GM11168 (cell line): ENCODE results near the gene POP5.
"Not testable (repeated sequence)": the region's sequence is repeated elsewhere in the genome, so short reads cannot be mapped to it uniquely, and the experiment has no call there.

ENCODE experiments used
- in situ Hi-C: fragments of 300-500 bp; cut with MboI; formaldehyde crosslinking; loops from one replicate; pipeline ENCODE4 v1.12.0; 2022; ENCODE audit warnings: low sequenced_read_pairs; ENCODE audit not compliant: unreplicated experiment

POP5 gene, protein sequence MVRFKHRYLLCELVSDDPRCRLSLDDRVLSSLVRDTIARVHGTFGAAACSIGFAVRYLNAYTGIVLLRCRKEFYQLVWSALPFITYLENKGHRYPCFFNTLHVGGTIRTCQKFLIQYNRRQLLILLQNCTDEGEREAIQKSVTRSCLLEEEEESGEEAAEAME

DNA sequence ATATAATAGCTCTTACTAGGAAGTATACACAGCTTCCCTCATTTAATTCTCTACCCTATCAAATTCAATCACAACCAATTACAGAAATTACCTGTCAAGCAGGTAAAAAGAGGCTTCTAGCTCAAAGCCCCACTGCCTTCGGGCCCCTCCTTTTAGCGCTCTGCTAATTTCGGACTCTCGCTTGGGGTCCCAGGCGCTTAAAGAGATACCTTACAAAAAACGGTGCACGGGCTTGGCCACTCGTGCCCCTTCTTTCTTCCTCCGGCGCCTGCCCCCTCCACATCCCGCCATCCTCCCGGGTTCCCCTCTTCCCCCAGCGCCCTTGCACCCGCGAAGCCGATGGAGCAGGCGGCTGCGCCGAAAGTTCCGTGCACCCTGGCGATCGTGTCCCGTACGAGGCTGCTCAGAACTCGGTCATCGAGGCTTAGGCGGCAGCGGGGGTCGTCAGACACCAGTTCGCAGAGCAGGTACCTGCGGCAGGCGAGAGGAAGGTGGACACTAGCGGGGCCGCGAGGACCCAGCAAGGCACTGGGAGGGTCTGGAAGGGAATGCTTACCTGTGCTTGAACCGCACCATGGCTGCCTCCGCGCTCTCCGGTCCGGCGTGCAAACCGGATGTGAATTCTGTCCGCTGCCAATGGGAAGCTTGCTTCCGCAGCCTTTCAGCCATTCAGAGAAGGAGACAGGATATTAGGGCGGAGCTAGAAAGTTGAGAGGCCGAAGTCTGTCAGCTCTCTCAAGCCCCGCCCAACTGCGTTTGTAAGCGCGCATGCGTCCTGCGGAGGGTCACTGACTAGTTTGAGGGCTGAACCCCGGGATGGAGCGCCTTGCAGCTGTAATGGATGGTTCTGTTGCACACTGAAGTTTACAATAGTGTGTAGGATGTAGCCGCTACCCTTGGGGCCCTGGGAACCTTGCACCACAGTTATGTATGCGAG, at the start of gene POP5:
Gene POP5, minus strand, starts transcription at position 616 of the 937 bp plus-strand sequence. Its CDS starts 40 bp downstream, at position 576.
- in situ Hi-C loops: no loop called here

DNA sequence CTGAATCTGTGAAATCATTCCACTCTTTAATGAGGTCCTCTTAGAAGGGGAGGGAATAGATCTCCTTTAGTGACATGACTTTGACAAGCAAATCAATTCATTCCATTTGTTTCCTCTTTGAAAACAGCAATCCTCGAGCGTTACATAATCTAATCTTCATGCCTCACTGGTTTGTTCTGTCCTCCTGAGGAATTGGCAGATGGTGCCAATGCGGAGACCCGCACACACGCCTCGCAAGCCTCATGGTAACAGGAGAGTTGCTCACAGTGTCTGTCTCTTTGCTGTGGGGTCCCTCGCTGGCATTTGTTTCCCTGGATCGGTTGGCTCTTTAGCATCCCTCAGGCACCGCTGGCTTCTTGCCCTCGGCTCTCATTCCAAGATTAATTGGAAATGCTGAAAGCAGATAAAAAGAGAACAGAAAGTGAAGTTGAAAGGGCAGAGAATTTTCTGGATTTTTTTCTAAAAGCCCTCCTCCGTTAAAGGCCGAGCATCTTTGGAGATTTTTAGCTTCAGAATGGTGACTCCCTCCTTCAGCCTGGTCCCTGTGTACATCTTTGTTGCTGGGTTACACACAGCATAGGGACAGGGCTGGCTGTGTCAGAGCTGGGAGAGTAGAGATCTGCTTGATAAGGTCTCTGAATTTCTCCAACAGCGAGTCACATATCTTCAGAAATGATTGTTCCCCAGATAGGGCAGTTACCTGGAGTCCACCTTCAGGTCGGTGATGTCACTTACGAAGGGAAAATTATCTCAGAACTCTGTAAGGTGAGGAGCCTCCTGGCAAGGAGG, 49.1 kb upstream of the POP5 start:
- in situ Hi-C loops: no loop called here

DNA sequence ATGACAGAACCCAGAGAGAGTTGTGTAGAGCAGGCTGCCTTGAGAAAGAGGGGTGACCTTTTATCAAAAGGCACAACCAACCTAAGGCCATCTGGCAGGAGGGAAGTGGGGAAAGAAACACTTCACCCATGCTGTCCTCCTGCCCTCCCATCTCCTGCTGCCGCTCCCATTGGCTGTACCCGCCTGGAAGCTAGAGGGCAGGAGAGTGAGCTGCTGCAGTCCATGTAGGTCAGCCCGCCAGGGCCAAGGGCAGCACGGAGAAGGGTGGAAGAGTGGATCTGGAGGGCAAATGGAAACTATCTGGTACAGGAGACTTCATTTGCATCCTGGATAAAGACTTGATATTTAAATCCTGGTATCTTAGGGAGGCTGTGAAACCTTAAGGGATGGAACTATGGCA, 47.7 kb upstream of the POP5 start:
- in situ Hi-C loops: no loop called here

DNA sequence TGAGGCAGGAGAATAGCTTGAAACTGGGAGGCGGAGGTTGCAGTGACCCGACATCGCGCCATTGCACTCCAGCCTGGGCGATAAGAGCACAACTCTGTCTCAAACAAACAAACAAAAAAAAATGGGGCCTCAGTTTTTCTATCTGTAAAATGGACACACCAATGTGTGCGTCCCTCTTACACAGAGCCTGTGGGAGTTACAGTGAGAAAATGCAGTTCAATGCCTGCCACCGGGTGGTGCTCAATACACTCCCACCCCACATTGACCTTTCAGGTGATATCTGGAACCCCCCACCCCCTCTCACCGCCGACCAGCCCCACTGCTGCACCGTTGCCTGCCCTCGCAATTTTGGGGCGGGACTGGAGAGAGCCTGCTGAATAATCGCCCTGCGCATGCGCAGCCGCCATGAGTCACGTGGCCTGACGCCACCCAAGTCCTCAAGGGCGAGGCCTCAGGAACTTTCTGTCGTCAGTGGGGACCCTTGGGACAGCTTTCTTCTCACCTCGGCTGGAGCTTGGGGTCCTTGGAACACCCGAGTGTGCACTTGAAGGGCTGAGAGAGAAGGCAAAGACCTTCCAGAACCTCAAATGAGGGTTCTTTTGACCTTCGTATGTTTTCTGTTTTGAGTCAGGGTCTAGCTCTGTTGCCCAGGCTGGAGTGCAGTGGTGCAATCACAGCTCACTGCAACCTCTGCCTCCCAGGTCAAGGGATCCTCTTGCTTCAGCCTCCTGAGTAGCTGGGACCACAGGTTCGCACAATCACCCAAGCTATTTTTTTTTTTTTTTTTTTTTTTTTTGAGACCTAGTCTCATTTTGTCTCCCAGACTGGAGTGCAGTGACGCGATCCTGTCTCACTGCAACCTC, 44.6 kb upstream of the POP5 start:
- in situ Hi-C loops: no loop called here

DNA sequence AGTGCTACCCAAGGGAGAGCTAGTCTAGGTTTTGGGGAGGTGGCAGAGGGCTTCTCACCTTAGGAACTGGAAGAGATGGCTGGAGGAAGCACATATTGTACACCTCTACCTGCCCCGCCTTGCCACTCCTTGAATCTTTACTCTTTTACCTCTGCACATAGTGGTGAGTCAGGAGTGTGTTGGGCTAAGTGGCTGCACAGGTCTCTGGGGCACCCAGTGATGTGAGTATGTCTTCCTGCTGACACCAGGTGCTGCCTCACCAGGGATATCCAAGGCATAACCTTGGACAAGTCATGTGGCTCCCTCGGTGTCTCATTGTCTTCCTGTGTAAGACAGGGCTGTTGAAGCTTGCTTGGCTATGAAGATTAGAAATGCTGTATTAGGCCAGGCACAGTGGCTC, 39.4 kb upstream of the POP5 start:
- in situ Hi-C loops: no loop called here

DNA sequence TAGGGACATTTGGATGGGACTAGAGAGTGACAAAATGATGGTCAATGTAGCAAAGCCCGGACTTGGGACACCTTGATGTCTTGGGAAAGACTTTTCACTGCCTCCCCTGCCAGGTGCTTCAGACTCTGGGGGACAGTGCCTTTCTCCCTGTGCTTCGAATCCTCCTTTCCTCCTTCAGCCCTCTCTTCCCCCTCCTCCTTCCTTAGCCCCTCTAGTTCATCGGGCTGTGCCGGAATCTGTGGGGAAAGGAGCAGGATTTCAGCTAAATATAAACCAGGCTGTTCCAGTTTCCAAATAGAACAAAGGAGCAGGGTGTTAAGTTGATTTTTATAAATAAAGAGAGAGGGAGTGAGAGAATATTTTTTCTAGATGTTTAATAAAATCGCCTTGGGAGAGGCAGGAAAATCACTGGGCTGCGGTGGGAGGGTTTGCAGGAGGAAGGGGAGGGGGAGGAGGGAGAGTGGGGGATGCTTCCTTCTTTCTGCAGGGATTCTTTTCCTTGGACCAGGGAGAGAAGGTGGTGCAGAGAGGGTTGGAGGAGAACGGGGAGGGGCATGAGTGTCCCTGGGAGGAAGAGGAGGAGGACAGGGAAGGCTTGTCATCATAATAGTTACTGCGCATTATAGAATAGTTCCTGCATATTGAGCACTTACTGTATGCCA, 37.9 kb upstream of the POP5 start:
- in situ Hi-C loops: no loop called here

DNA sequence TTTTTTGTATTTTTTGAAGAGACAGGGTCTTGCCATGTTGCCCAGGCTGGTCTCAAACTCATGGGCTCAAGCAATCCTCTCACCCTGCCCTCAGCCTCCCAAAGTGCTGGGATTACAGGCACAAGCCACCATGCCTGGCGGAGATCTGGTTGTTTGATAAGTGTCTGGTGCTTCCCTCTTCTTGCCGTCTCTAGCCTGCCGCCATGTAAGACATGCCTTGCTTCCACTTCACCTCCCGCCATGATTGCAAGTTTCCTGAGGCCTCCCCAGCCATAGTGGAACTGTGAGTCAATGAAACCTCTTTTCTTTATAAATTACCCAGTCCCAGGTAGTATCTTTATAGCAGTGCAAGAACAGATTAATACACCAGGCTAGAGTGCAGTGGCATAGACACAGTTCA, 36.6 kb upstream of the POP5 start:
- in situ Hi-C loops: not testable (repeated sequence)

DNA sequence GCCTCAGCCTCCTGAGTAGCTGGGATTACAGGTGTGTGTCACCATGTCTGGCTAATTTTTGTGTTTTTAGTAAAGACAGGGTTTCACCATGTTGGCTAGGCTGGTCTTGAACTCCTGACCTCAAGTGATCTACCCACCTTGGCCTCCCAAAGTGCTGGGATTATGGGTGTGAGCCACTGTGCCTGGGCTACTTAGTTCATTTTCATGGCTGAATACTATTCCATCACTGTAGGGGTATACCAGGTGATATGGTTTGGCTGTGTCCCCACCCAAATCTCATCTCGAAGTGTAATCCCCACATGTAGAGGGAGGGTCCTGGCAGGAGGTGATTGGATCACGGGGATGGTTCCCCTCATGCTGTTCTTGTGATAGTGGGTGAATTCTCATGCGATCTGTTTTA, 36.0 kb upstream of the POP5 start:
- in situ Hi-C loops: not testable (repeated sequence)

DNA sequence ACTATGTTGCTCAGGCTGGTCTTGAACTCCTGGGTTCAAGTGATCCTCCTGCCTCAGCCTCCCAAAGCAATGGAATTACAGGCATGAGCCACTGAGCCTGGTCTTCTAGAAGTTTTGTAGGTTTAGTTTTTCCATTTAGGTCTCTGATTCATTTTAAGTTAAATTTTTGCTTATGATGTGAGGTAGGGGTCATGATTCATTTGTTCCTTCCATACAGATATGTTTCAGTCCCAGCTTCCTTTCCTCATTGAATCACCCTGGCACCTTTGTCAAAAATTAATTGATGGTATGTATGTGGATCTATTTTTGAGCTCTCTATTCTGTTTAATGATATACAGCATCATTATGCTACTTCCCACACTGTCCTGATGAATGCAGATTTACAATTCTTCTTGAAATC, 33.6 kb upstream of the POP5 start:
- in situ Hi-C loops: no loop called here

DNA sequence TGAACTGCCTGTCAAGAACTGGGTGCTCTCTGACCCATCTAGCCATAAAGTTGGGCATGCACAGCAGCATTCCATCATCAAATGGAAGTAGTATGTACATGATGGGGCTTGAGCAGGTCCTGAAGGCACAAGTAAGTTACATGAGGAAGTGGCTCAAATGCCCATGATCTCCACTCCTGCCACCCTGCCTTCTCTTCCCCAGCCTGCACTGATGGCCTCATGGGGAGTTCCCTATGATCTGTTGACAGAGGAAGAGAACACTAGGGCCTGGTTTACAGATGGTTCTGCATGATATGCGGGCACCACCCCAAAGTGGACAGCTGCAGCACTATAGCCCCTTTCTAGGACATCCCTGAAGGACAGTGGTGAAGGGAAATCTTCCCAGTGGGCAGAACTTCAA, 30.3 kb upstream of the POP5 start:
- in situ Hi-C loops: not testable (repeated sequence)

DNA sequence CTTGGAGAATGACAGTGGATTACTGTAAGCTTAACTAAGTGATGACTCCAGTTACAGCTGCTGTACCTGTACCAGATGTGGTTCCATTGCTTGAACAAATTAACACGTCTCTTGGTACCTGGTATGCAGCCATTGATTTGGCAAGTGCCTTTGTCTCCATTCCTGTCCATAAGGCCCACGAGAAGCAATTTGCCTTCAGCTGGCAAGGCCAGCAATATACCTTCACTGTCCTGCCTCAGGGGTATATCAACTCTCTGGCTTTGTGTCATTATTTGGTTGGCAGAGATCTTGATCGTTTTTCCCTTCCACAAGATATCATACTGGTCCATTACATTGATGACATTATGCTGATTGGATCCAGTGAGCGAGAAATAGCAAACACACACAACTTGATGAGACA, 29.4 kb upstream of the POP5 start:
- in situ Hi-C loops: no loop called here

DNA sequence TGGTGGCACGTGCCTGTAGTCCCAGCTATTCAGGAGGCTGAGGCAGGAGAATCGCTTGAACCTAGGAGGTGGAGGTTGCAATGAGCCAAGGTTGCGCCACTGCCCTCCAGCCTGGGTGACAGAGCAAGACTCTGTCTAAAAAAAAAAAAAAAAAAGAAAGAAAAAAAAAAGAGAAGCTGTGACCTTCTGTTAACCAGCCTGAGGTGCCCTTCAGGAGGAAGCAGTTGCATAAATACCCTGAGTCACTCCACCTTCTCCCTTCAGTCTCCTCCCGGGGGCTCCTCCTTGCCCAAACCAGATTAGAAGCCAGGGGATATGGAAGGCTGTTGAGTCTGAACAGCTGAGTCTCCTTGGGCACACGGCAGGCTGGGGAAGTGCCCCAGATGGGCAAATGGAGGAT, 21.2 kb upstream of the POP5 start:
- in situ Hi-C loops: not testable (repeated sequence)

DNA sequence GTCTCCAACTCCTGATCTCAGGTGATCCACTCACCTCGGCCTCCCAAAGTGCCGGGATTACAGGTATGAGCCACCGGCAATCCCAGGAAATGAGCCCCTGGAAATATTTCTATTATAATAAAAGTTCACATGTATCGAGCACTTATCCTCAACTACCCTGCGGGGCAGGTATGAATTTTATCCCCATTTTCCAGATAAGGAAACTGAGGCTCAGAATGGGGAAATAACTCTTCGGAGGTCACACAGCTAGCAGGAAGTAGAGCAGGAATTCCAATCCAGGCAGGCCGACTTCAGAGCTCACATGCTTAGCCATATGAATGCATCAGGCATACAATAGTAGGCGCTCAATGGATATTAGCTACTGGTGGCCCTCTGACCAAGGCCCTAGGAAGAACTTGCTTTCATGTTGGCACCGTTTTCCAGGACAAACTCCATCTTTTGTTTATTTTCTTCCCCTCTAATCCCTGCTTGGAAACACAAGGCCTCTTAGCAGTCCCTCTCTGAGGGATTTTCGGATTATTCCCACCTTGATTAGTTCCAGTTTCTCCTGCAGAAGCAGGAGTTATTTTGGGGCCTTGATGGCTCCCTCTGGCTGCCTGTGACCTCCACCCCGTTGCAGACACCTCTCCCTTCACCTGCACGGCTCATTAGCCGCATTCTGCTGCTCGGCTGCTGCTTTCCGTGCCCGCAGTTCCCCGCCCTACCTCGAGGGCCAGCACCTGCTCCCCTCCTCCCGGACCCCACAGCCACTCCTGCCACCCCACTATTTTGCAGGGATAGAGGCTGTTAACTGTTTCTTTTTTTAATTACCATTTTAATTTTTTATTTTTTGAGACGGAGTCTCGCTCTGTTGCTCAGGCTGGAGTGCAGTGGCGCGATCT, 18.7 kb upstream of the POP5 start:
- in situ Hi-C loops: no loop called here

DNA sequence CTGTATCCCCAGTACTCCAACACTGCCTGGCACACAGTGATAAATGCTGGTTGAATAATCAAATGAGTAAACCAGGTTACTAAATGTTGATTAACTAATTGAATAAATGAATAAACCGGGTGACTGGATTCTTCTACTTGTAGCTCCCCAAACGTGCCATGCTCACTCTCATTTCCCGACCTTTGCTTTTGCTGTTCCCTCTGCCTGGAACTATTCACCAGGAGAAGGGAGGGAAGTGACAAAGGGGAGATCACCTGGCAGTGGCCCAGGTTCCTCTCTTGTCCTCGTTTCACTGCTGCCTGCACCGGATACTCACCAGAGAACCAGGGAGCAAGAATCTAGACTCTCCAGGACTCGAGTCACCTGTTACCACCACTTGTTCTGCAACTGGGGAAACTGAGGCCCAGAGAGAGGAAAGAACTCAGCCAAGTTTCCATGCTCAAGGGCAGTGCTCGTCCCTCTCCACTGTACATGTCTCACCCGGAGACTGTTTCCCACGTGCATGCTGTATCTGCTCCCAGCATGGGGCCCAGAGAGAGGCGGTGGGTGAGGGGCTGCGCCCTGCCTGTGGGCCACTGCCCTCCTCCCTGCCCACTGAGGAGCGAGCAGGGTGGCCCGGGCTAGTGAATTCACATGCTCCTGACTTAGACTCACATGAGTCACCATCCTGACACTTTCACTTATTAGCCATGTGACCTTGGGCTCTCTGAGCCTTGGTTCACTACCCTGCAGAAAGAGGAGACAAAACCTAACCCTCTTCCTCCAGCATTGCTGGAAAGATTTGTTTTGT, 17.7 kb upstream of the POP5 start:
- in situ Hi-C loops: no loop called here

DNA sequence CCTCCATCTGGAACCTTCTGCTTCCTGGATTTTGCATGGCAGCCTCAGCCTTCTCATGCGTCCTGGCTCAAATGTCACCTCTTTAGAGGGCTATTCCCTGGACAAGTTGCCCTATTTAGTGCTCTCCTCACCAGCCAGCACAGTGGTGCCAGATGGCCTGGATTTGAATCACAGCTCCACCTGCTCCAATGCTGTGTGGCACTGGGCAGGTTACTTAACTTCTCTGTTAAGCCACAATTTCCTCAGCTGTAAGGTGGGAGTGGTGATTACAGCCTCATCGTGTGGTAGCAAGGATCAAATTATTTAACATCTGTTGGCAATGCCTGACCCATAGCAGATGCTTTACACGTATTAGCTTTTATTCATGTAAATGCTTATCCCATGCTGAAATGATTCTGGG, 16.7 kb upstream of the POP5 start:
- in situ Hi-C loops: no loop called here

DNA sequence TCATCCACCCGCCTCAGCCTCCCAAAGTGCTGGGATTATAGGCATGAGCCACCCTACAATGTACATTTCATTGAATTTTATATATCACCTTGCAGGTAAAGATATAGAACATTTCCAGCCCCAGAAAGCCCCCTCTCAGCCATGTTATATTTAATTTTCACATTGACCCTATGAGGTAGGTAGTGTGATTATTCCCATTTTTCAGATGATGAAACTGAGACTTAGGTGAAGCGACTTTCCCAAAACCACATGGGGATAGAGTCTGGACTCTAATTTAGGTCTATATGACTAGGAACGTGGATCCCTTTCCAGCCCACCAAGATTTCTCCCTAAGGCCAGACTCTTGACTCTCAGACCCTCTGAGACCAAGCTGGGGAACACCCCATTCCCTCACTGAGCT, 15.7 kb upstream of the POP5 start:
- in situ Hi-C loops: no loop called here

DNA sequence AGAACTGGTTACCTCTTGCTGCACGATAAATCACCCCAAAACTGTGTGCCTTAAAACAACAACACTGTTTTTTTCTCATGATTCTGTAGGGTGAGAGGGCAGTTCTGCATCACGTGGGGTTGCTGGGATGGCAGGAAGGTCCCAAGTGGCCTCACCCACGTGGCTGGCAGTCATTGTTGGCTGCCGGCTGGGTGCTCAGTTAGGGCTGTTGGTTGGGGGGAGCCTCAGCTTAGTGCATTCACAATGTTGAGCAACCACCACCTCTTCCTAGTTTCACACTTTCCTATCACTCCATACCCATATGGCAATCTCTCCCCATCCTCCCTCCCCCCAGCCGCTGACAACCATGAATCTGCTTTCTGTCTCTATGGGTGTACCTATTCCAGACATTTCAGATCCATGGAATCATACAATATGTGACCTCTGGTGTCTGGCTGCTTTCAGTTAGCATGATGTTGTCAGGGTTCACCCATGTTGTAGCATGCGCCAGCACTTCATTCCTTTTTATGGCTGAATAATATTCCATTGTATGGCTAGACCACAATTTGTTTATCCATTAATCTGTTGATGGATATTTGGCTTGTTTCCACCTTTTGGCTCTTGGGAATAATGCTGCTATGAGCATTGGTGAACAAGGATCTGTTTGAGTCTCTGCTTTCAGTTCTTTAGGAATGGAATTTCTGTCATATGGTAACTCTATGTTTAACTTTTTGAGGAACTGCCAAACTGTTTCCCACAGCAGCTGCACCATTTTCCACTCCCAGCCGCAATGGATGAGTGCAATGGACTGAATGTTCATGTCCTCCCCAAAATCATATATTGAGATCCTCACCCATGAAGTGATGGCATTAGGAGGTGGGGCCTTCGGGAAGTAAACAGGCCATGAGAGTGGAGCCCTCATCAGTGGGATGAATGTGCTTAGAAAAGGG, 11.2 kb upstream of the POP5 start:
- in situ Hi-C loops: no loop called here
